Tibial artery (tissue), 4 donors: Measurements from ENCODE around the gene DNAAF6.

Experiments used
- DNase-seq, 2 donors: peaks; one replicate each; pipeline ENCODE4 v3.0.0-alpha.2; 2019
- H3K27ac ChIP-seq, 2 donors: fragments of 200-600 bp; sonication (generic) in 1 of 2; 1 replicate in 1 of 2; 2 replicates in 1 of 2; pipeline ENCODE4 v1.5.1; 2018 to 2019; ENCODE audit warnings: mild to moderate bottlenecking in 1 of 2
- H3K27me3 ChIP-seq, 2 donors: fragments of 200-600 bp; sonication (generic) in 1 of 2; one replicate each; pipeline versions ENCODE4 v1.5.1 to v1.6.0; 2016 to 2019
- H3K36me3 ChIP-seq, 3 donors: fragments of 200-600 bp; sonication (generic) in 2 of 3; one replicate each; pipeline ENCODE4 v1.5.1; 2016 to 2019; ENCODE audit warnings: mild to moderate bottlenecking in 2 of 3
- H3K4me1 ChIP-seq, 4 donors: fragments of 200-600 bp; sonication (generic) in 2 of 4; 1 replicate in 3 of 4; 2 replicates in 1 of 4; pipeline ENCODE4 v1.5.1; 2016 to 2019
- H3K4me3 ChIP-seq, 2 donors: fragments of 200-600 bp; sonication (generic) in 1 of 2; 1 replicate in 1 of 2; 2 replicates in 1 of 2; pipeline ENCODE4 v1.5.1; 2018 to 2019; ENCODE audit warnings: mild to moderate bottlenecking in 2 of 2
- H3K9me3 ChIP-seq, 3 donors: fragments of 200-600 bp; sonication (generic) in 1 of 3; one replicate each; pipeline ENCODE4 v1.5.1; 2016 to 2019
- CTCF ChIP-seq, 2 experiments: fragments of 200-600 bp in 1 of 2; fragments of 450-650 bp in 1 of 2; IDR thresholded peaks; one replicate each; pipeline ENCODE4 v1.5.1; 2017 to 2019; ENCODE audit warnings: antibody characterized with exemption in 2 of 2, mild to moderate bottlenecking in 1 of 2, moderate library complexity in 1 of 2
- intact Hi-C: fragments of 100-400 bp; cut with DNase I; formaldehyde crosslinking; loops from one replicate; pipeline ENCODE4 v1.15.0; 2023; ENCODE audit warnings: low total_unique reads

The DNAAF6 gene

DNA sequence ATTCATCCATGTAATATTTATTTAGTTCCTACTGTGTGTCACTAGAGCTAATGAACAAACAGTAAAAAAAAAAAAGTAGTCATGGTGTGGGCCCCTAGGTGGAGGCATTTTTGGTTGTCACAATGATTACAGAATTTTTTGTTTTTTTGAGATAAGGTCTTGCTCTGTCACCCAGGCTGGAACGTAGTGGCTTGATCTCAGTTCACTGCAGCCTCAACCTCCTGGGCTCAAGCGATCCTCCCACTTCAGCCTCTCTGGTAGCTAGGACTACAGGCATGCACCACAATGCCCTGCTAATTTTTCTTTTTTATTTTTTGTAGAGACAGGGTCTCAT lies 22.0 kb downstream of the DNAAF6 start:
- Histone ChIP-seq H3K27me3 (no peaks in the 10 kb centered on the region), H3K4me1 (no peaks in the 10 kb centered on the region), H3K4me3 (no peak overlapping the region), H3K27ac (no peak overlapping the region), H3K9me3 (no peaks in the 10 kb centered on the region), H3K36me3 (no peaks in the 10 kb centered on the region)
- no peak for TF ChIP-seq CTCF (IDR thresholded peaks at IDR 0.05)
- intact Hi-C loops: no loop called here
- DNase-seq: no peak

GRCh38 chrX:107272431-107272921 lies 66.1 kb downstream of the DNAAF6 start:
- Histone ChIP-seq H3K9me3 (no peaks in the 10 kb centered on the region), H3K4me1 (no peaks in the 10 kb centered on the region), H3K4me3 (no peak overlapping the region), H3K27me3 (no peaks in the 10 kb centered on the region), H3K36me3 (no peaks in the 10 kb centered on the region), H3K27ac (no peak overlapping the region)
- no peak for DNase-seq
- no peak for TF ChIP-seq CTCF (IDR thresholded peaks at IDR 0.05)
- intact Hi-C loops: no loop called here

DNA sequence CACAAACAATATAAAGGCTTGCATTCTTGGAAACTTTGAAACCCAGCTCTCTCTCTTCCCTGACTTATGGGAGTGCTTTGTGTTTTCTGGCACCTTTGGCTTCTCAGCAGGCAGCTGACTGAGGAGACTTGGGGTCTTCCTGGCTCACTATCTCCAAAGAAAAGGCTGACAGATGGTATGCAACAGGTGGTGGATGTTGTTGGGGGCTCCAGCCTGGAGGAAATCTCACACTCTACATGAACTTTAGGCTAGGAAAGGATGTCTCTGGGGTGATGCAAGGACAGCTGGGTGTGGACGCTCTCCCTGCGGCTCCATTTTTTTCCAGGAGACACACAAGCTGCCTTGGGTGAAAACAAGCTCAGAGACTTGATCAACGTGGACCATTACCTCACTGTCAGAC lies 67.4 kb downstream of the DNAAF6 start:
- intact Hi-C loops: no loop called here
- TF ChIP-seq CTCF (IDR thresholded peaks at IDR 0.05): no peak
- H3K27ac ChIP-seq: no peak overlapping the region
- no peaks in the 10 kb centered on the region for H3K36me3 ChIP-seq
- no peak for DNase-seq
- no peaks in the 10 kb centered on the region for H3K4me1 ChIP-seq
- no peaks in the 10 kb centered on the region for H3K27me3 ChIP-seq
- no peak overlapping the region for H3K4me3 ChIP-seq
- no peaks in the 10 kb centered on the region for H3K9me3 ChIP-seq

DNA sequence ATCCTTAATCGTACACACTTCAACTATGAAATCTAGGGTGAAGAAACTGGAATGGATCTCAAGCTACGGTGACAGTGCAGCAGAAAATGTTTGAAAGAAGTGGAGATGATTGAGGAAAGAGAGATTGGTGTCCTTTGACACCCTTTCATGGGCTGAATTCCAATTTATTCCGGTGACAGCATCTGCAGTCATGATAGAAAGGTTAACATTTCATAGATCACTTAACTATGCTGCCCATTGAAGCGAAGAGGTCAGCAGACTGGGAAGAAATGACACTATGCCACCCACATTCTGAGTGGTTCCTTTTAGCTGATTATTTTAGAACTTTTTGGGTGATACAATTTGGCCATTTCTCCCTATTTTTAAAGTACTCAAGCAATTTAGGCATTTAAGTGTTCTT lies 82.3 kb downstream of the DNAAF6 start:
- Histone ChIP-seq H3K9me3 (no peaks in the 10 kb centered on the region), H3K4me1 (no peaks in the 10 kb centered on the region), H3K36me3 (no peaks in the 10 kb centered on the region), H3K27ac (no peak overlapping the region), H3K4me3 (no peak overlapping the region), H3K27me3 (no peaks in the 10 kb centered on the region)
- intact Hi-C loops: no loop called here
- no peak for TF ChIP-seq CTCF (IDR thresholded peaks at IDR 0.05)
- no peak for DNase-seq

GRCh38 chrX:107290019-107290418 lies 83.6 kb downstream of the DNAAF6 start:
- TF ChIP-seq CTCF (IDR thresholded peaks at IDR 0.05): no peak

GRCh38 chrX:107293056-107293455 lies 86.6 kb downstream of the DNAAF6 start:
- no peaks in the 10 kb centered on the region for H3K36me3 ChIP-seq
- TF ChIP-seq CTCF (IDR thresholded peaks at IDR 0.05): no peak

More at GRCh38 chrX:107290019-107290418, 83.6 kb downstream of the DNAAF6 start:
- Histone ChIP-seq H3K27me3 (no peaks in the 10 kb centered on the region), H3K27ac (no peak overlapping the region), H3K4me3 (no peak overlapping the region), H3K9me3 (no peaks in the 10 kb centered on the region), H3K36me3 (no peaks in the 10 kb centered on the region), H3K4me1 (no peaks in the 10 kb centered on the region)
- intact Hi-C loops: no loop called here
- no peak for DNase-seq

More at GRCh38 chrX:107293056-107293455, 86.6 kb downstream of the DNAAF6 start:
- no peak for DNase-seq
- H3K27ac ChIP-seq: no peak overlapping the region
- no peaks in the 10 kb centered on the region for H3K9me3 ChIP-seq
- H3K4me3 ChIP-seq: no peak overlapping the region
- no peaks in the 10 kb centered on the region for H3K27me3 ChIP-seq
- intact Hi-C loops: no loop called here
- H3K4me1 ChIP-seq: no peaks in the 10 kb centered on the region
